Astrocyte (in vitro differentiated cells and primary cell): ENCODE results near the gene SLC25A15. TPM values are rescaled to one million over a fixed set of nuclear protein-coding genes. Genes with fewer than 3 reads are reported as not detected.

Experiments used
- DNase-seq: peaks from one replicate; pipeline ENCODE4 v3.0.0-alpha.2; 2010; ENCODE audit warnings: low read depth
- FAIRE-seq: peaks from 2 replicates; lab custom pipeline; 2011; peaks lifted over from hg19 to GRCh38; lab: Jason Lieb, UNC
- H2AFZ ChIP-seq: 2 replicates; pipeline ENCODE4 v1.6.0; 2012; ENCODE audit warnings: low read depth, low read length, inconsistent platforms
- H3K27ac ChIP-seq: 2 replicates; pipeline ENCODE4 v1.5.1; 2011; ENCODE audit warnings: low read depth, low read length, inconsistent platforms
- H3K27me3 ChIP-seq: 2 replicates; pipeline ENCODE4 v1.6.0; 2011; ENCODE audit warnings: low read length, inconsistent platforms; ENCODE audit not compliant: insufficient read depth
- H3K36me3 ChIP-seq: 2 replicates; pipeline ENCODE4 v1.5.1; 2011; ENCODE audit warnings: low read length, inconsistent platforms; ENCODE audit not compliant: insufficient read depth
- H3K4me1 ChIP-seq: 2 replicates; pipeline ENCODE4 v1.5.1; 2011; ENCODE audit warnings: low read length, inconsistent platforms; ENCODE audit not compliant: insufficient read depth
- H3K4me2 ChIP-seq: 2 replicates; pipeline ENCODE4 v1.6.0; 2012; ENCODE audit warnings: low read length, inconsistent platforms
- H3K4me3 ChIP-seq: 2 replicates; pipeline ENCODE4 v1.5.1; 2011; ENCODE audit warnings: low read depth, mild to moderate bottlenecking, low read length, inconsistent platforms; ENCODE audit not compliant: insufficient read depth
- H3K79me2 ChIP-seq: 2 replicates; pipeline ENCODE4 v1.6.0; 2012; ENCODE audit warnings: mild to moderate bottlenecking, low read length, inconsistent platforms; ENCODE audit not compliant: insufficient read depth
- H3K9ac ChIP-seq: 2 replicates; pipeline ENCODE4 v1.6.0; 2012; ENCODE audit warnings: mild to moderate bottlenecking, low read length, inconsistent platforms
- H3K9me3 ChIP-seq: 2 replicates; pipeline ENCODE4 v1.5.1; 2012; ENCODE audit warnings: low read depth, mild to moderate bottlenecking, low read length, inconsistent platforms; ENCODE audit not compliant: insufficient read depth
- H4K20me1 ChIP-seq: 2 replicates; pipeline ENCODE4 v1.6.0; 2012; ENCODE audit warnings: low read length, inconsistent platforms; ENCODE audit not compliant: insufficient read depth
- H3K27ac Mint-ChIP-seq: one replicate; pipeline ENCODE4 v1.8.0; 2021; ENCODE audit warnings: mild to moderate bottlenecking, mixed read lengths; ENCODE audit not compliant: unreplicated experiment
- H3K27me3 Mint-ChIP-seq: one replicate; pipeline ENCODE4 v1.8.0; 2021; ENCODE audit warnings: low read depth, mixed read lengths; ENCODE audit not compliant: unreplicated experiment
- H3K36me3 Mint-ChIP-seq: one replicate; pipeline ENCODE4 v1.8.0; 2021; ENCODE audit warnings: low read depth, mixed read lengths; ENCODE audit not compliant: unreplicated experiment
- H3K4me1 Mint-ChIP-seq: one replicate; pipeline ENCODE4 v1.8.0; 2021; ENCODE audit warnings: low read depth, mixed read lengths; ENCODE audit not compliant: unreplicated experiment
- H3K4me3 Mint-ChIP-seq: one replicate; pipeline ENCODE4 v1.8.0; 2021; ENCODE audit warnings: mild to moderate bottlenecking, moderate library complexity, mixed read lengths; ENCODE audit not compliant: unreplicated experiment
- H3K9me3 Mint-ChIP-seq: one replicate; pipeline ENCODE4 v1.8.0; 2021; ENCODE audit warnings: mild to moderate bottlenecking, mixed read lengths; ENCODE audit not compliant: unreplicated experiment
- EZH2 ChIP-seq: IDR thresholded peaks from 2 replicates; pipeline ENCODE4 v1.6.1; 2012; ENCODE audit warnings: mild to moderate bottlenecking, low read length, inconsistent platforms; ENCODE audit not compliant: insufficient read depth
- total RNA-seq: library from RNA; stranded (reverse); gene quantifications from 2 replicates; pipeline ENCODE4 v1.2.1, GENCODE V29; 2021
- TF ChIP-seq, protein P1 (sequence below): IDR thresholded peaks from 2 replicates; pipeline ENCODE4 v1.5.1; 2011; ENCODE audit warnings: low read depth, mild to moderate bottlenecking, inconsistent platforms, low read length, moderate library complexity; ENCODE audit not compliant: insufficient read depth

Gene SLC25A15
- total RNA-seq, 1 donor from 2014 or later, result 11.7 TPM

DNA sequence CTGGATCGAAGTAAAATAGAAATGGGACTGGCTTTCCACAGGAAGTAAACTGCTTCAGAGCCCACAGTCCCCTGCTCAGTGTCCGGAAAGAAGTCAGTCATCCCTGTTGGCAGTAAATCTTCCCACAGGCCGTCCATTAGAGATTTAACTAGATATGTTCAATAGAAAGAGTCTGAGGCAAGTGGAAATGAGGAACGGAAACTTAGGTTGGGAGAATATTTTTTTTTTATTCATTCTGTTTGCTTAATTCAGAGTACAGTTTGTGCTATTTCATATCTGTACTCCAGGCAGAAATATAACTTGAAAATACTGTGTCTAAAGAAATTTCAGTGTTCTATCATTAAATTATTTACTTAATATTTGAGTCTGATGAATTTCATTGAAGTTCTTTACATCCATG lies 22.7 kb downstream of the SLC25A15 start:
- Histone ChIP-seq H3K4me1 (no peaks in the 10 kb centered on the region), H3K4me2 (no peak overlapping the region), H4K20me1 (no peaks in the 10 kb centered on the region), H3K9me3 (no peaks in the 10 kb centered on the region), H3K9ac (no peak overlapping the region), H3K79me2 (no peaks in the 10 kb centered on the region), H3K27ac (no peak overlapping the region), H2AFZ (no peak overlapping the region), H3K36me3 (peaks cover 10% of the 10 kb centered on the region), H3K27me3 (no peaks in the 10 kb centered on the region), H3K4me3 (no peak overlapping the region)
- DNase-seq (no peak), FAIRE-seq (no peak)
- H3K4me1 Mint-ChIP-seq, result no peaks in the 10 kb centered on the region
- TF ChIP-seq EZH2, result no peak
- TF ChIP-seq, protein P1, sequence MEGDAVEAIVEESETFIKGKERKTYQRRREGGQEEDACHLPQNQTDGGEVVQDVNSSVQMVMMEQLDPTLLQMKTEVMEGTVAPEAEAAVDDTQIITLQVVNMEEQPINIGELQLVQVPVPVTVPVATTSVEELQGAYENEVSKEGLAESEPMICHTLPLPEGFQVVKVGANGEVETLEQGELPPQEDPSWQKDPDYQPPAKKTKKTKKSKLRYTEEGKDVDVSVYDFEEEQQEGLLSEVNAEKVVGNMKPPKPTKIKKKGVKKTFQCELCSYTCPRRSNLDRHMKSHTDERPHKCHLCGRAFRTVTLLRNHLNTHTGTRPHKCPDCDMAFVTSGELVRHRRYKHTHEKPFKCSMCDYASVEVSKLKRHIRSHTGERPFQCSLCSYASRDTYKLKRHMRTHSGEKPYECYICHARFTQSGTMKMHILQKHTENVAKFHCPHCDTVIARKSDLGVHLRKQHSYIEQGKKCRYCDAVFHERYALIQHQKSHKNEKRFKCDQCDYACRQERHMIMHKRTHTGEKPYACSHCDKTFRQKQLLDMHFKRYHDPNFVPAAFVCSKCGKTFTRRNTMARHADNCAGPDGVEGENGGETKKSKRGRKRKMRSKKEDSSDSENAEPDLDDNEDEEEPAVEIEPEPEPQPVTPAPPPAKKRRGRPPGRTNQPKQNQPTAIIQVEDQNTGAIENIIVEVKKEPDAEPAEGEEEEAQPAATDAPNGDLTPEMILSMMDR, result no peak
- H3K9me3 Mint-ChIP-seq, result peaks cover 9% of the 10 kb centered on the region
- no peak overlapping the region for H3K4me3 Mint-ChIP-seq
- no peaks in the 10 kb centered on the region for H3K27me3 Mint-ChIP-seq
- H3K36me3 Mint-ChIP-seq, result peaks cover 24% of the 10 kb centered on the region
- no peak overlapping the region for H3K27ac Mint-ChIP-seq

DNA sequence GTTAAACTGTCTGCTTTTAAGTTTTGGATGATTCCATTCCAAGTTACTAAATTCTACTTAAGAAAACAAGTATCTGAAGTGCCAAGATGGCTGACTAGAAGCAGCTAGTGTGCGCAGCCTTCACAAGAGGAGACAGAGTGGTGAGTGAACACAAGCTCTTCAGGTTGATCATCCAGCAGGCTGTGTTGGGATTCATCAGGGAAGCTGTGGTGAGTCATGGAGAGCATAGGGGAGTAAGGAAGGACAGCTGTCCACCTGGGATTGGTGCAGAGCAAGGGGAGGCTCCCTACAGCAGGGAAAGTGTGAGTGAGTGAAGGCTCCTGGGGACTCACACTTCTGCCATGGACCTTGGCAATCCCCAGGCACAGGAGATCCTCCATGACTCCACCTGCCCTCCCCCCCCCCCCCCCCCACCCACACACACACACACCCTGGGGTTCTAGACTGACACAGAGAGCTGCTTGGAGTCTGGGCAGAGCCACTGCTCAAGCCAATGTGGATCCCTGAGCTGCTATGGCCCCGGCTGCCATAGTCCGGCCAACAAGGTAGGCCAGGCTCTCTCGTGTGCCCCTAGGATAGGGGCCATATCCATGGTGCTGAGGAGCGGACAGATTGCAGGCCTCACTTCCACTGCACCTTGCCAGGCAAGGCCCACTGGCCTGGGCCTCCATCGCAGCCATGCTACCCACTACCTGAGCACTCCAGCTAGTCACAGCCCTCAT lies 23.5 kb downstream of the SLC25A15 start:
- H3K4me2 ChIP-seq, result no peak overlapping the region
- no peaks in the 10 kb centered on the region for H3K27me3 ChIP-seq
- FAIRE-seq (no peak), DNase-seq (peak; percentile 17)
- H3K4me1 ChIP-seq, result no peaks in the 10 kb centered on the region
- H3K9ac ChIP-seq, result no peak overlapping the region
- Mint-ChIP-seq H3K27me3 (no peaks in the 10 kb centered on the region), H3K27ac (no peak overlapping the region), H3K4me1 (no peaks in the 10 kb centered on the region), H3K9me3 (peaks cover 9% of the 10 kb centered on the region), H3K36me3 (peaks cover 24% of the 10 kb centered on the region), H3K4me3 (no peak overlapping the region)
- no peak for TF ChIP-seq EZH2
- TF ChIP-seq, protein P1, result no peak
- H3K27ac ChIP-seq, result no peak overlapping the region
- no peaks in the 10 kb centered on the region for H3K79me2 ChIP-seq
- peaks cover 10% of the 10 kb centered on the region for H3K36me3 ChIP-seq
- no peaks in the 10 kb centered on the region for H3K9me3 ChIP-seq
- H3K4me3 ChIP-seq, result no peak overlapping the region
- H4K20me1 ChIP-seq, result no peaks in the 10 kb centered on the region
- no peak overlapping the region for H2AFZ ChIP-seq
